GM21367 (cell line): Measurements from ENCODE around the gene LY6G5C.
"Not testable (repeated sequence)": the region's sequence is repeated elsewhere in the genome, so short reads cannot be mapped to it uniquely, and the experiment has no call there.

Experiments
- ATAC-seq: cut with Tn5 transposase; IDR thresholded peaks from one replicate; pipeline ENCODE4 v1.9.1; 2021; ENCODE audit not compliant: unreplicated experiment

The LY6G5C gene

DNA sequence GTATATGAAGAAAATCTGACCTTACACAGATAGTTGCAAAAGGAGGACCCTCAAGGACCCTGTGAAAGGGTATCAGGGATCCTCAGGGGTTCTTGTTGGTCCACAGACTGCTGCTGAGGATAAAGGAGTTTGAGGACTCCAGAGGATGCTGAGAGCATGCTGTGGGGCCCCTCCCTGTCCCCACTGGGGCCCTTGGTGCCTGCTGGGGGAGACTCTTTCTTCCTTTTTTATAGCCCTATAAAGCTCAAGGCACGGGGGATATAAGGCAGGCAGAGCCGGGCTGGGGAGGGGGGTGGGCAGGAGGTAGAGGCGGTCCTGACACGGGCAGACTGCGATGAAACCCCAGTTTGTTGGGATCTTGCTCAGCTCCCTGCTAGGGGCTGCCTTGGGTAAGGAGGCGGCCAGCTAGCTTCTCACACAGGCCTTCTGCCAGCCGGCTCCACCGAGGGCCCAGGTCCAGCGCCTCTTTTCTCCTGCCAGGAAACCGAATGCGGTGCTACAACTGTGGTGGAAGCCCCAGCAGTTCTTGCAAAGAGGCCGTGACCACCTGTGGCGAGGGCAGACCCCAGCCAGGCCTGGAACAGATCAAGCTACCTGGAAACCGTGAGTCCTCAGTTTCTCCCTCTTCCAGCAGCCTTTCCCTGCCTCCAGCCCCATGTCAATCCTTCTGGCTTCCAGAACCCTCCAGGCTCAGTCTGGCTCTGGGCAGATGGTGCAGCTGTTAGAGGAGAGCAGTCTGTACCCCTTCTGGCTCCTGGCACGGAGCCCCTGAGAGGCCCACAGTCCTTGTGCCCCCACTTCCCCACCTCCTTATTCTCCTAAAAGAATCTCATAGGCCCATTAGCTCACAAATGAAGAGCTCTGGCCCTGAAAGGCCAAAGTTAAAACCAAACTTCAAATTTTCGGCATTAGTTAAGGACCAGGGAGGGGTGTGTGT is 34.4 kb upstream of the LY6G5C start, which contains the start of gene LY6G6D:
Gene LY6G6D (plus strand): TSS at position 327 of the 937 bp plus-strand sequence. CDS start 8 bp downstream, at position 335.
- no peak for ATAC-seq

DNA sequence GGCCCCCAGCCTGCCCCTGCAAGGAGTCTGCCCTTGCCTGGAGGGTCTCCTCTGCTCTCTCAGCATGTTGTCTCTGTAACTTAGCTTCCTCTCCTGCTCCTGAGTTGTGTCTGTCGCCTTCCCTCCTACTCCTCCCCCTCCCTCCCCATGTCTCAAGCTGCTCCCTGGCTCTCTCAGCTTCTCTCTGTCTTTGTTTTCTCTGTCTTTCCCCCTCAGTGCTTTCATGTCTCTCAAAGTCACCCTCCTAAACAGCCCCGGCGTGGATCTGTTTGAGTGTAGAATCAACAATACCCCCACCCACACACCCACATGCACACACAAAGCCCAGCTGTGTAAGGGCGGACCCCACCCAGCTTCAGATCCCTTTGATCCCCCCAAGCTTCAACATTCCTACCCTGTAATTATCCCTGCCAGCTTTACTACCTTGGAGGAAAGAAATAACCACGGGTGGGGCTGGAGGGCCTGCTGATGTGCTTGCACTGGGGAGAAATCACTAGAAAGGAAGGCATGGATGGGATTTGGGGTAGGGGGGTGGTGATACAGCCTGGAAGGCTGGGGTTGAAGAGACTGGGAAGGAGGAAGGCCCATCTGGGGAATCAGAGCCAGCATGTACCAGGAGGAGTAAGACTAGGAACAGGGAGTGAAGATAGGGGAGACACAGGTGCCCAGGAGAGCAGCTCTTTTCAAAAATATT is 33.3 kb upstream of the LY6G5C start:
- ATAC-seq = no peak

DNA sequence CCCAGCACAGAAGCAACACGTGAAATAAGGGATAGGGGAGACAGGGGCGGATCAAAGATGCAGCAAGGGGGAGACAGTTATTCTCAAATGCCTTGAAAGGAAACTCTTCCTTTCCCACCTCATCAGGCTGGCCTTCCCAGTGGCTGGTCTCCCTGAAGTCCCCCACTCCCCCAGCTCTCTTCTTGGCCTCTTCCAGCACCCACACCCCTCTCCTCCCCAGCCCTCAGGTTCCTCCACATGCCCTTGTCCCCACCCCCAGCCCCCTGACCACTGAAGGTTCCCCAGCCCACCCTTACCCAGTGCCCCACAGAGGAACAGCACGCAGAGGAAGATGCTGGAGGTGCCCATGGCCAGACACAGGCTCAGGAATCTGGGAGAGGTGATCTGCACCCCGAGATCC is 32.6 kb upstream of the LY6G5C start:
- ATAC-seq = no peak

- no peak for ATAC-seq
Observed at GRCh38 chr6:31712296-31712695, 31.4 kb upstream of the LY6G5C start.

GRCh38 chr6:31711233-31711632 is 30.4 kb upstream of the LY6G5C start:
- ATAC-seq = no peak

DNA sequence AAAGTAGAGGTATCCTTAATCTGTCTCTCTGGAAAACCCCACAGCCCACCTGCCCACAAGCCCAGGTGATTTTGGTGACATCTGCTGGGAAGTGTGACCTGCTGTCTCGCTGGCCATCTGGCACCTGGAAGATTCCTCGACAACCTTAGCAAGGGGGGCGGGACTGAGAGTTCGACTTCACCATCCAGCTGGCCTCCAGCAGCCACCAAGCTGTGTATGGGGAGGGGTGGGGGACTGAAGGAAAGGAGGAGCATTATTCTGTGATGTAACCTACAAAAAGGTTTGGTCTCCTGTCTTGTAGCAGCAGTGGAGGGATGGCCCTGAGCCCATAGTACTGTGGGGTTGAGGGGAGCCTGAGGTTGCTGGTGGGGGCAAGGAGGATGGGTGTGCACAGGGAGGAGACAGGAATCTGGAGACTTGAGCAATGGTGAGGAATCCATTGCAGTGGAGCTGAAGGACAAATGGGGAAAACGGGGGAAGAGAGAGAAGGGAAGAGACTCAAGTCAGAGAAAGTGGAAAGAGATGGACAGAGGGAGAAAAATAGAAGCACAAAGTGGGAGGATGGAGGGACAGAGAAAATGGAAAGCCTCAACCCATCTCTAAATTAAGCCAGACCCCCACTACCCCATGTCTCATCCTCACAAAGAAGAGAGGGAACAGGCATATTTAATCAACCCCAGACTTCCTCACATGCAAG is 29.8 kb upstream of the LY6G5C start:
- no peak for ATAC-seq

GRCh38 chr6:31709157-31709556 is 28.3 kb upstream of the LY6G5C start:
- not testable (repeated sequence) for ATAC-seq

- no peak for ATAC-seq
Observed at GRCh38 chr6:31708224-31708623, 27.4 kb upstream of the LY6G5C start.

DNA sequence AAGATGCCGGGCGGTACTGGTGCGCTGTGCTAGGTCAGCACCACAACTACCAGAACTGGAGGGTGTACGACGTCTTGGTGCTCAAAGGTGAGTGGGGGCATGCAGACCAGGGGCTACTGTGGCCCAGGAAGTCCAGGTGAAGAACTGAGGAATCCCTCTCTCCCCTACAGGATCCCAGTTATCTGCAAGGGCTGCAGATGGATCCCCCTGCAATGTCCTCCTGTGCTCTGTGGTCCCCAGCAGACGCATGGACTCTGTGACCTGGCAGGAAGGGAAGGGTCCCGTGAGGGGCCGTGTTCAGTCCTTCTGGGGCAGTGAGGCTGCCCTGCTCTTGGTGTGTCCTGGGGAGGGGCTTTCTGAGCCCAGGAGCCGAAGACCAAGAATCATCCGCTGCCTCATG is 26.8 kb upstream of the LY6G5C start:
- ATAC-seq = no peak

- no peak for ATAC-seq
Observed at GRCh38 chr6:31706599-31706998, 25.7 kb upstream of the LY6G5C start, which contains the start of gene LY6G6F. TSS of gene LY6G6F (plus strand) at chr6:31706866. CDS start at chr6:31706907, 41 bp downstream.

DNA sequence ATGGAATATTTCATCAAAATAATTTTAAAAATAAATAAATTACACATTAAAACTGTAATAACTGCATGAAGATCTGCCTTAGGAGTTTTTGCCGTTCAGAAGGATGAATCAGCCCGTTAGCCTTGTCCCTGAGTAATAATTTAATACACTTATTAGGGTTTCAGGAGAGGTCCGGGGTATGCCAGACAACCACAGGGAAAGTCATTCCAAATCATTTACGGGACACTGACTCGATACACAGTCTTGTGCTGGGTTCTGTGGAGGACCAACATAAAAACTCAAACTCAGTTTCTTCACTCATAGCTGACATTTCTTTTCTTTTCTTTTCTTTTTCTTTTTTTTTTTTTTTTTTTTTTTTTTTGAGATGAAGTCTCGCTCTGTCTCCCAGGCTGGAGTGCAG is 25.1 kb upstream of the LY6G5C start:
- ATAC-seq = no peak

DNA sequence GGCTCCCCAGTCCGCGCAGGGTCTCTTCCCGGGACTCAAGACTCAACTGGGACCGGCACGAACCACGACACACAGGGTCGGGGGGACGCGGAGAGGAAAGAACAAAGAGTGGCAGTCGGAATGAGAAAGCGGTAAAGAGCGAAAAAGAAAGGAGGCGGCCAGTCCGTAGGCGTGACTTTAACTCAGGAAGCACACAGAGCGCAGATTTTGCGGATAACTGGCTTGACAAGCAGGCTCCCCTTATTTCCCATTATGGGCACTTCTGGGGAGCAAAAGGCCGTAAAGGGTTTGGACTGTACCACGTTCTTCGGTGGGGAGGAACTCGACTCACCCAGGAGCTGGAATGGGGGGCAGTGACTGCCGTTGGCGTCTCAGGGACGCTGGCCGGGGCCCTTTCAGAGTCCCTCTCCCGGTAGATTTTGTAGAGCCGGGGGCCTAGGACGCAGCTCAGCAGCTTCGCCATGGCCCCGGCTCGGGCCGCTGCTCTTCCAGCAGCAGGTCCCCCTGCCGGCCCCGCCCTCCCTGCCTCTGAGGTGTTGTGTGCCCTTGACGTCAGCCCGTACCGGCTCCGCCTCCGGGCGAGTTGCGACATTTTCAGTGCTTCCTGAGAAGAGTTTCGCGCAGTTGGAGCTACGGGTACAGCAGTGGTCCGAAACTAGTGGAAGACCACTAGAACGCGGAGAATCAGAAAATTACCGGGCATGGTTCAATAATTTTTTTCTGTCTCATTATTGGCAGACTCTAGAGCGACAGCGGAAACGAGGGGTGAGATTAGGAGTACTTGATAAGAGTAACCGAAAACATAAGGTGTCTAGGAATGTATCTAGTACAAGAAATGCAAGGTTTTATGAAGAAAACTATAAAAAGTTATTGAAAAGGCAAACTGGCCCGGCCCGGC is 22.2 kb upstream of the LY6G5C start, which contains the start of gene ABHD16A:
Gene ABHD16A (minus strand): TSS at position 506 of the 898 bp plus-strand sequence. CDS start 43 bp downstream, at position 463.
- peak; percentile 70 for ATAC-seq

GRCh38 chr6:31702405-31702818 is 21.5 kb upstream of the LY6G5C start:
- ATAC-seq = no peak

- ATAC-seq = no peak
Observed at GRCh38 chr6:31701666-31702404, 21.0 kb upstream of the LY6G5C start.

DNA sequence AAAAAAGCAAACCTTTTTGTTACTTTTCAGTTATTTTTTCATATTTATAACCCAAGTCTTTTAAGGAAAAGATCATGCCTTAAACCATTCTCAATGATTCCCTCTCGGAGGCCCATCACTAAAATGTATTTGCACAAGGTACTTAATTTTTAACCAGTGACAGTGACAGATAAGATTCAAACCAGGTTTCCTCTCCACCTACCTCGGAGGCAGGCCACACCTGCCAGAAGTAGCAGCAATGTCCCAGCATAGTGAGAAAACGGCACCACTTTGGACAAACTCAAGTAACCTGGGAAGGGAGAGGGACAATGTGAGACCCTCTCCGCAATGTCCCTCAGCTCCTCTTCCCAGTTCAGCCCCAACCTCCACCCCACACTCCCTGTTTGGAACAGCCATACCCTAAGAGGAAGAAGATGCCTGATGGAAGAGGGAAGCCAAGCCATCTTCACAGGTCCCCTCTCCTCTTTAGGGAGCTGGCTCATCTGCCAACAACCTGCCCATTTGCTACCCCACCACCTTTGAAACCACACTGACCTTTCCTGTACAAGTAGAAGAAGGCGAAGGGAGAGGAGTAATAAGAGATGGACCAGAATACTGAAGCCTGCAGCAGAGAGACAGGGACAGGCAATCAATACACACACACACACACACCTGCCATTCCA is 20.0 kb upstream of the LY6G5C start:
- ATAC-seq = no peak

DNA sequence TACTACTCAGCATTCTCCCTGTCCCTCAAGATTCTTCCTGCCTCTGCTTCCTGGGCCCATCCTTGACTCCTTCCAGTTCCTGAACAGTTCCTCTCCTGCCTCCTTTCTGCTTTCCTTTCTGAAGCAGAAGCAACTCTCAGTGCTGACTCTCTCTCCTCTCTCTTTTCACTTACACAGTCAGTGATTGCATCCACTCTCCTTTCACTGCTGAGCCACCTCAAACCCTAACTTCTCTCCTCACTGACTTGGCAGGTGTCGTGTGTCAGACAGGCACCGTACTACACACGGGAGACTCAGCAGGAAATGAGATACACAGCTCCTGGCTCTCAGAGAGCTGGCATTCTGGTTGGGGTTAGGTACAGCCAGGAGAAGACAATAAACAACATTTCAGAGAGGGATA is 16.7 kb upstream of the LY6G5C start:
- ATAC-seq = no peak

GRCh38 chr6:31693535-31693934 is 12.7 kb upstream of the LY6G5C start:
- no peak for ATAC-seq

DNA sequence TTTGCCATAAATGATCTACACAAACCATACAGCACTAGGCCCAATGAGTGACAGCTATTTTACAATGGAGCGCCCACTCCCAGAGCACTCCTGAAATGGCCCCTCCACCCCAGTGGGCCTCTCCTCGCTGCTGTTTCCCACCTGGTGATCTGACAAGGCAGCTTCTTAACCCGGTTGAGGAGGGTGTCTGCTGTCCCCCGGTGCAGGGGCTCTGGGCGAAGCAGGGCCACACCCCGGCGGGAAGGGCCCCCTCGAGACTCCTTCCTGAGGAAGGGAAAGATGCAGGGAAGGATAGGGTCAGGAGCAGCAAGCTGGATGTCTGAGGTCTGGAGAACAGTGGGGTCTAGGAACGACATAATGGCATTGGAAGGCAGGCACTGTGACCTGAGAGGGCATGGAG is 12.0 kb upstream of the LY6G5C start:
- ATAC-seq = no peak

DNA sequence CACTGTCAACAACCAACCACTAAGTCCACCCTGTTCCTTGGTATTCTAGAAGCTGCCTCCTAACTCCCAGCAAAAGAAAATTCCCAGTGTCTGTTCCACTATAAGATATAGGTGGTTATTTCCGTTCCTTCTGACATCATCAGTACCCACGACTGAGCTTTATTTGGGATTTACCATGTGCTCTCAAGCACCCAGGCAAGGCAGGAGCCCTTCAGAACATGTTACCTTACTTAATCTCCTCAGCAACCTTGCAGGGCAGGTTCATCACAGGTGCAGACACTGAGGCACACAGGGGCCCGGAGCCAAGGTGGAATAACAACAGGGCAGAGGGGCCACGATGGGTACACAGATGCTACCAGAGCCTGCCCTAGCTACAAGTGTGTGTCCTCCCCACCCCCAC is 11.5 kb upstream of the LY6G5C start:
- no peak for ATAC-seq
